ENCODE measurements around the gene LINGO3. TPM values are rescaled to one million over a fixed set of nuclear protein-coding genes. Genes with fewer than 3 reads are reported as not detected.

LINGO3 gene
- total and polyA plus RNA-seq, 2 of the 8 experiments (the other 6 are each of a cell fraction or from before 2014, with no cell fraction given) = 0.59 TPM; not detected in 1

- 92% methylated on average over 9 of the region's 9 CpGs; no CpG with 5 or more reads in 1 of the 2 experiments for WGBS, 2 experiments (ENCODE audit: extremely low coverage in 1 of 2, insufficient coverage in 1 of 2, insufficient read length in 1 of 2, insufficient replicate concordance in 2 of 2, low coverage in 1 of 2, low lambda C conversion rate in 2 of 2, missing lambda C conversion rate in 1 of 2)
- Histone ChIP-seq H3K4ac (replicated peaks; ENCODE audit: insufficient read length, low read depth, low read length) (no peak overlapping the region), H3K14ac (ENCODE audit: insufficient read length) (no peak overlapping the region), H4K8ac (ENCODE audit: extremely low read depth, insufficient read depth, low read length) (no peak overlapping the region), H3K9me3 (ENCODE audit: insufficient read depth in 2 of 2, low read depth in 1 of 2, low read length in 1 of 2) (no peaks in the 10 kb centered on the region), H4K5ac (ENCODE audit: insufficient read length, low read depth, low read length) (no peak overlapping the region), H3K36me3 (ENCODE audit: control insufficient read depth in 2 of 4, insufficient read depth in 4 of 4, low read length in 3 of 4) (peaks cover 2 to 12% (median 6%) of the 10 kb centered on the region in 4 experiments; a peak in 4 of 8 replicates), H4K91ac (replicated peaks; ENCODE audit: insufficient read length, low read length) (no peak overlapping the region), H3K79me1 (ENCODE audit: low read depth, low read length) (peaks cover 3% of the 10 kb centered on the region; the same call in 1 of the 2 replicates), H2BK12ac (ENCODE audit: low read depth, low read length) (no peak overlapping the region), H3K4me1 (replicated peaks in 1 of 4; ENCODE audit: control insufficient read depth in 3 of 4, insufficient read depth in 4 of 4, low read length in 3 of 4) (peaks cover 0 to 12% (median 2%) of the 10 kb centered on the region in 4 experiments; a peak in 4 of 7 replicates), H2AFZ (ENCODE audit: low read length) (no peak overlapping the region), H3K56ac (replicated peaks; ENCODE audit: insufficient read length, low read depth, low read length) (no peak overlapping the region), H3K23ac (ENCODE audit: insufficient read length) (no peak overlapping the region), H2AK5ac (ENCODE audit: low read depth, low read length) (no peak overlapping the region), H3K4me2 (ENCODE audit: insufficient read depth in 1 of 2, low read depth in 2 of 2, low read length in 2 of 2) (no peak overlapping the region), H3K23me2 (ENCODE audit: low read depth, low read length) (peaks cover 3% of the 10 kb centered on the region; the same call in 1 of the 2 replicates), H3K18ac (ENCODE audit: extremely low read depth, low read length) (no peak overlapping the region), H3K79me2 (ENCODE audit: control insufficient read depth in 1 of 2, insufficient read depth in 2 of 2, low read length in 2 of 2) (peaks cover 0 to 13% of the 10 kb centered on the region in 2 experiments; a peak in 2 of 4 replicates), H3K9ac (replicated peaks in 1 of 4; ENCODE audit: extremely low read depth in 1 of 4, low read depth in 3 of 4, low read length in 3 of 4) (no peak overlapping the region), H4K20me1 (replicated peaks in 1 of 2; ENCODE audit: control insufficient read depth in 1 of 2, insufficient read depth in 2 of 2, low read length in 2 of 2) (peaks cover 9 to 15% of the 10 kb centered on the region in 2 experiments), H3K4me3 (ENCODE audit: extremely low read depth in 1 of 4, insufficient read depth in 2 of 4, low read depth in 3 of 4, low read length in 4 of 4) (no peak overlapping the region), H2BK5ac (ENCODE audit: low read depth, low read length) (no peak overlapping the region), H3K27me3 (replicated peaks in 1 of 4; ENCODE audit: control insufficient read depth in 3 of 4, extremely low read depth in 1 of 4, insufficient read depth in 3 of 4, low read length in 3 of 4) (peaks cover 0 to 6% (median 4%) of the 10 kb centered on the region in 4 experiments; a peak in 5 of 7 replicates), H2BK15ac (ENCODE audit: low read length) (no peak overlapping the region), H2BK20ac (ENCODE audit: low read length) (no peak overlapping the region), H3K27ac (ENCODE audit: low read depth, low read length) (no peak overlapping the region), H2BK120ac (replicated peaks; ENCODE audit: low read depth, low read length) (no peak overlapping the region)
- CTCF ChIA-PET (ENCODE audit: partially characterized antibody) = interaction anchor here (0.7 to 6.2 kb wide), 10 partner anchors 10 to 257 kb away, joined by 3 to 106 read pairs (median 6); partner anchors contain the start of gene JSRP1
- DNase-seq (ENCODE audit: low read depth in 1 of 2, low spot score in 2 of 2) = no peak
- no peak for FAIRE-seq
- POLR2A ChIA-PET (ENCODE audit: partially characterized antibody) = interaction anchor here (0.6 to 23.4 kb wide), 11 partner anchors 9 to 104 kb away, joined by 3 to 330 read pairs (median 4); partner anchors contain the start of genes AMH, JSRP1 and PLEKHJ1
- no peak for TF ChIP-seq TBP (IDR thresholded peaks at IDR 0.05; ENCODE audit: low read depth, low read length)
- no peak for TF ChIP-seq TAF7 (optimal IDR thresholded peaks at IDR 0.05; ENCODE audit: borderline replicate concordance, low read depth, low read length)
- TF ChIP-seq NRF1 (IDR thresholded peaks at IDR 0.05; ENCODE audit: low read depth, low read length) = no peak
- TF ChIP-seq BRCA1 (IDR thresholded peaks at IDR 0.05; ENCODE audit: low read depth, low read length) = no peak
- no peak for TF ChIP-seq RNF2 (IDR thresholded peaks at IDR 0.05; ENCODE audit: borderline replicate concordance, low read depth, low read length, missing control alignments, poor library complexity, severe bottlenecking)
- no peak for TF ChIP-seq SIRT6 (IDR thresholded peaks at IDR 0.05; ENCODE audit: low read length)
- TF ChIP-seq GABPA (IDR thresholded peaks at IDR 0.05; ENCODE audit: borderline replicate concordance, insufficient read depth, low read length) = no peak
- no peak for TF ChIP-seq YY1 (IDR thresholded peaks at IDR 0.05; ENCODE audit: low read depth, low read length)
- no peak for TF ChIP-seq MAX (IDR thresholded peaks at IDR 0.05)
- TF ChIP-seq TEAD4 (IDR thresholded peaks at IDR 0.05; ENCODE audit: low read depth, low read length) = no peak
- no peak for TF ChIP-seq ASH2L (IDR thresholded peaks at IDR 0.05; ENCODE audit: low read length)
- no peak for TF ChIP-seq CHD1 (IDR thresholded peaks at IDR 0.05; ENCODE audit: low read depth, low read length)
- TF ChIP-seq RBBP5 (IDR thresholded peaks at IDR 0.05; ENCODE audit: borderline replicate concordance, low read depth, low read length) = no peak
- no peak for TF ChIP-seq FOSL1 (IDR thresholded peaks at IDR 0.05; ENCODE audit: insufficient read depth, low read depth, low read length)
Observed at GRCh38 chr19:2277138-2277537, 30.8 kb downstream of the LINGO3 start.
